Body of pancreas (tissue), 4 donors: ENCODE measurements around the gene KLF9.

ENCODE experiments used
- POLR2A ChIP-seq, 3 donors: fragments of 450-650 bp; IDR thresholded peaks; one replicate each; pipeline ENCODE4 v1.6.1; 2016; ENCODE audit warnings: antibody characterized with exemption in 3 of 3, mild to moderate bottlenecking in 2 of 3
- TF ChIP-seq, protein P1 (sequence below), 7 experiments: fragments of 450-650 bp in 4 of 7; fragments of 200-600 bp in 3 of 7; sonication (generic) in 3 of 7; IDR thresholded peaks; one replicate each; pipeline ENCODE4 v1.5.1; 2016 to 2019; ENCODE audit warnings: antibody characterized with exemption in 7 of 7

DNA sequence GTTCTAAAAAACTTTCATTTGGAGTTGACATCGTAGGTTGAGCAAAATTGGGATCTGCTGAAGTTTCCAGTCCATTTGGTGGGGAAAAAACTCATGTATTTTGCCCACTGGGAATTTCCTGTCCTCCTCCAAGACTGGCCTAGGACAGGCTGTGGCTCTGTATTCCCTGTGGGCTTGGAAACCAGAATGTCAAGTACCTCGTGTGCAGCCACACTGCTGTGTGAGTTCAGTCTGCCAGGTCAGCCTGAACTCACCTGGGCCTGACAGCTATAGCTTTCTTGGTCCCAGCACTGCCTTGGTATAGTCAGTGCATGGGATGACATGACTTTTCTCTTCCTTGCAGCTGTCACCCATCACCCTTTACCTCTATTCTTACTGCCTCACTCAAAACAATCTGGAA, 35.0 kb upstream of the KLF9 start:
- TF ChIP-seq, protein P1, sequence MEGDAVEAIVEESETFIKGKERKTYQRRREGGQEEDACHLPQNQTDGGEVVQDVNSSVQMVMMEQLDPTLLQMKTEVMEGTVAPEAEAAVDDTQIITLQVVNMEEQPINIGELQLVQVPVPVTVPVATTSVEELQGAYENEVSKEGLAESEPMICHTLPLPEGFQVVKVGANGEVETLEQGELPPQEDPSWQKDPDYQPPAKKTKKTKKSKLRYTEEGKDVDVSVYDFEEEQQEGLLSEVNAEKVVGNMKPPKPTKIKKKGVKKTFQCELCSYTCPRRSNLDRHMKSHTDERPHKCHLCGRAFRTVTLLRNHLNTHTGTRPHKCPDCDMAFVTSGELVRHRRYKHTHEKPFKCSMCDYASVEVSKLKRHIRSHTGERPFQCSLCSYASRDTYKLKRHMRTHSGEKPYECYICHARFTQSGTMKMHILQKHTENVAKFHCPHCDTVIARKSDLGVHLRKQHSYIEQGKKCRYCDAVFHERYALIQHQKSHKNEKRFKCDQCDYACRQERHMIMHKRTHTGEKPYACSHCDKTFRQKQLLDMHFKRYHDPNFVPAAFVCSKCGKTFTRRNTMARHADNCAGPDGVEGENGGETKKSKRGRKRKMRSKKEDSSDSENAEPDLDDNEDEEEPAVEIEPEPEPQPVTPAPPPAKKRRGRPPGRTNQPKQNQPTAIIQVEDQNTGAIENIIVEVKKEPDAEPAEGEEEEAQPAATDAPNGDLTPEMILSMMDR (IDR thresholded peaks at IDR 0.05) = no peak
- no peak for TF ChIP-seq POLR2A (IDR thresholded peaks at IDR 0.05)
